ENCODE data around the gene RALGAPB.

The RALGAPB gene

GRCh38 chr20:38564680-38565079, 92.0 kb downstream of the RALGAPB start:
- peaks cover 2% of the 10 kb centered on the region; the same call in 1 of the 2 replicates for H3K36me3 ChIP-seq (ENCODE audit: control insufficient read depth, insufficient read depth, low read length)
- no peaks in the 10 kb centered on the region for H3K27me3 ChIP-seq (replicated peaks; ENCODE audit: control insufficient read depth, insufficient read depth, low read length)
- no peak for TF ChIP-seq CTCF (IDR thresholded peaks at IDR 0.05; ENCODE audit: insufficient read depth, low read length, poor library complexity, severe bottlenecking)
- DNase-seq (ENCODE audit: extremely low read depth, insufficient read length): no peak
- H3K4me3 ChIP-seq (replicated peaks; ENCODE audit: low read depth, low read length): no peak overlapping the region

GRCh38 chr20:38566036-38566598, 93.5 kb downstream of the RALGAPB start:
- Histone ChIP-seq H3K4me3 (replicated peaks; ENCODE audit: low read depth, low read length) (no peak overlapping the region), H3K27me3 (replicated peaks; ENCODE audit: control insufficient read depth, insufficient read depth, low read length) (no peaks in the 10 kb centered on the region), H3K36me3 (ENCODE audit: control insufficient read depth, insufficient read depth, low read length) (peaks cover 2% of the 10 kb centered on the region; the same call in 1 of the 2 replicates)
- TF ChIP-seq CTCF (IDR thresholded peaks at IDR 0.05; ENCODE audit: insufficient read depth, low read length, poor library complexity, severe bottlenecking): no peak
- DNase-seq (ENCODE audit: extremely low read depth, insufficient read length): no peak

GRCh38 chr20:38569747-38570525, 97.3 kb downstream of the RALGAPB start:
- H3K27me3 ChIP-seq (replicated peaks; ENCODE audit: control insufficient read depth, insufficient read depth, low read length): no peaks in the 10 kb centered on the region
- TF ChIP-seq CTCF (IDR thresholded peaks at IDR 0.05; ENCODE audit: insufficient read depth, low read length, poor library complexity, severe bottlenecking): no peak
- H3K4me3 ChIP-seq (replicated peaks; ENCODE audit: low read depth, low read length): no peak overlapping the region
- no peak for DNase-seq (ENCODE audit: extremely low read depth, insufficient read length)
- H3K36me3 ChIP-seq (ENCODE audit: control insufficient read depth, insufficient read depth, low read length): peaks cover 2% of the 10 kb centered on the region; the same call in 1 of the 2 replicates

- Histone ChIP-seq H3K27me3 (replicated peaks; ENCODE audit: control insufficient read depth, insufficient read depth, low read length) (no peaks in the 10 kb centered on the region), H3K36me3 (ENCODE audit: control insufficient read depth, insufficient read depth, low read length) (peaks cover 4% of the 10 kb centered on the region), H3K4me3 (replicated peaks; ENCODE audit: low read depth, low read length) (no peak overlapping the region)
- no peak for DNase-seq (ENCODE audit: extremely low read depth, insufficient read length)
- TF ChIP-seq CTCF (IDR thresholded peaks at IDR 0.05; ENCODE audit: insufficient read depth, low read length, poor library complexity, severe bottlenecking): no peak
Measured at GRCh38 chr20:38573413-38573812, 100.8 kb downstream of the RALGAPB start.

- H3K4me3 ChIP-seq (replicated peaks; ENCODE audit: low read depth, low read length): no peak overlapping the region
- no peaks in the 10 kb centered on the region for H3K27me3 ChIP-seq (replicated peaks; ENCODE audit: control insufficient read depth, insufficient read depth, low read length)
- DNase-seq (ENCODE audit: extremely low read depth, insufficient read length): no peak
- no peak for TF ChIP-seq CTCF (IDR thresholded peaks at IDR 0.05; ENCODE audit: insufficient read depth, low read length, poor library complexity, severe bottlenecking)
- peaks cover 2% of the 10 kb centered on the region; the same call in 1 of the 2 replicates for H3K36me3 ChIP-seq (ENCODE audit: control insufficient read depth, insufficient read depth, low read length)
Measured at GRCh38 chr20:38579219-38579910, 106.7 kb downstream of the RALGAPB start.

Measured in GM06990 (cell line).